A549 (cell line): ENCODE results near the gene ASB2. TPM values are rescaled to one million over a fixed set of nuclear protein-coding genes. Genes with fewer than 3 reads are reported as not detected.

Source experiments
- ATAC-seq, 2 experiments: fragments of 200-7000 bp in 1 of 2; fragments of >200 bp in 1 of 2; cut with Nextera tagmentation in 1 of 2; cut with Tn5 transposase in 1 of 2; 3 replicates each; pipeline versions ENCODE4 v1.8.0 to v1.9.1; 2018 to 2020; ENCODE audit warnings: mild to moderate bottlenecking in 1 of 2, moderate library complexity in 1 of 2
- CTCF ChIA-PET: fragments of 300-600 bp; sonication (Branson Sonifier 250); formaldehyde crosslinking; extraction: SDS; loops from one replicate; lab custom pipeline; 2021; ENCODE audit warnings: antibody characterized with exemption, inconsistent platforms; lab: Yijun Ruan, JAX
- POLR2A ChIA-PET: fragments of 350-600 bp; formaldehyde crosslinking; extraction: SDS; loops from one replicate; lab custom pipeline; 2021; ENCODE audit warnings: antibody characterized with exemption, inconsistent platforms; lab: Yijun Ruan, JAX
- DNase-seq, 2 experiments: peaks; one replicate each; pipeline versions ENCODE4 v3.0.0 to v3.0.0-alpha.2; 2011 to 2016; ENCODE audit warnings: low read depth in 1 of 2, low spot score in 1 of 2
- FAIRE-seq: peaks from 2 replicates; lab custom pipeline; 2011; peaks lifted over from hg19 to GRCh38; lab: Jason Lieb, UNC
- H3K27ac ChIP-seq, 2 experiments: fragments of >200 bp; sonication (Bioruptor Twin); formaldehyde crosslinking; 3 replicates each; pipeline ENCODE4 v1.5.1; 2016 to 2017
- H3K4me1 ChIP-seq: fragments of >200 bp; sonication (Bioruptor Twin); formaldehyde crosslinking; 3 replicates; pipeline ENCODE4 v1.6.1; 2016
- H3K4me2 ChIP-seq: fragments of >200 bp; sonication (Bioruptor Twin); formaldehyde crosslinking; 3 replicates; pipeline ENCODE4 v1.6.1; 2016
- H3K4me3 ChIP-seq: fragments of >200 bp; sonication (Bioruptor Twin); formaldehyde crosslinking; 3 replicates; pipeline ENCODE4 v1.5.1; 2016
- H3K9me3 ChIP-seq: fragments of >200 bp; sonication (Bioruptor Twin); formaldehyde crosslinking; 3 replicates; pipeline ENCODE4 v1.6.1; 2016
- BHLHE40 ChIP-seq: IDR thresholded peaks from 2 replicates; pipeline ENCODE4 v1.6.1; 2012; ENCODE audit warnings: low read depth, low read length, inconsistent platforms
- CEBPB ChIP-seq, 2 experiments: fragments of >200 bp in 1 of 2; sonication (Bioruptor Twin) in 1 of 2; formaldehyde crosslinking in 1 of 2; IDR thresholded peaks; 2 replicates each; pipeline ENCODE4 v1.6.1; 2012 to 2016
- CHD4 ChIP-seq: fragments of 200-600 bp; sonication (generic); IDR thresholded peaks from 2 replicates; pipeline ENCODE4 v1.6.1; 2016; ENCODE audit warnings: antibody characterized with exemption, mild to moderate bottlenecking, borderline replicate concordance
- ESRRA ChIP-seq: fragments of 150-350 bp; IDR thresholded peaks from 2 replicates; pipeline ENCODE4 v1.6.1; 2014; ENCODE audit warnings: mild to moderate bottlenecking, low read length, borderline replicate concordance
- FOSB ChIP-seq: fragments of 250-450 bp; sonication (Bioruptor Pico); IDR thresholded peaks from 2 replicates; pipeline ENCODE4 v1.5.0; 2020; ENCODE audit warnings: mild to moderate bottlenecking, moderate library complexity
- FOSL2 ChIP-seq, 2 experiments: fragments of 450-650 bp in 1 of 2; fragments of >200 bp in 1 of 2; sonication (Bioruptor Twin) in 1 of 2; formaldehyde crosslinking; IDR thresholded peaks; 2 replicates each; pipeline versions ENCODE4 v1.5.0 to v1.6.1; 2016 to 2020; ENCODE audit warnings: mild to moderate bottlenecking in 1 of 2, moderate library complexity in 1 of 2
- HOXB13 ChIP-seq: fragments of 250-450 bp; sonication (Bioruptor Pico); IDR thresholded peaks from 2 replicates; pipeline ENCODE4 v1.5.0; 2020; ENCODE audit warnings: low read depth, mild to moderate bottlenecking, moderate library complexity
- KDM1A ChIP-seq: fragments of 200-600 bp; sonication (generic); IDR thresholded peaks from 2 replicates; pipeline ENCODE4 v1.6.1; 2016; ENCODE audit warnings: low read depth, mild to moderate bottlenecking
- MAFK ChIP-seq: fragments of 450-650 bp; IDR thresholded peaks from 2 replicates; pipeline ENCODE4 v1.6.1; 2014; ENCODE audit not compliant: partially characterized antibody
- MAZ ChIP-seq: fragments of 150-350 bp; IDR thresholded peaks from 2 replicates; pipeline ENCODE4 v1.6.1; 2014; ENCODE audit warnings: antibody characterized with exemption, low read depth, low read length, borderline replicate concordance
- MYC ChIP-seq: IDR thresholded peaks from 2 replicates; pipeline ENCODE4 v1.6.1; 2012; ENCODE audit warnings: mild to moderate bottlenecking, inconsistent platforms, low read length, improper control_type of control experiment, borderline replicate concordance
- NR3C1 ChIP-seq: fragments of >200 bp; sonication (Bioruptor Twin); formaldehyde crosslinking; IDR thresholded peaks from 3 replicates; pipeline ENCODE4 v1.6.1; 2017
- PHF8 ChIP-seq: fragments of 200-600 bp; sonication (generic); IDR thresholded peaks from 2 replicates; pipeline ENCODE4 v1.6.1; 2016; ENCODE audit warnings: low read depth, mild to moderate bottlenecking, antibody characterized with exemption, moderate library complexity, borderline replicate concordance
- POLR2AphosphoS2 ChIP-seq: conservative IDR thresholded peaks from 2 replicates; pipeline ENCODE4 v1.6.1; 2012; ENCODE audit warnings: low read length, improper control_type of control experiment, inconsistent platforms
- RARB ChIP-seq: fragments of 250-450 bp; sonication (Bioruptor Pico); IDR thresholded peaks from 2 replicates; pipeline ENCODE4 v1.8.0; 2021; ENCODE audit warnings: mild to moderate bottlenecking, moderate library complexity
- RFX5 ChIP-seq: fragments of 450-650 bp; IDR thresholded peaks from 2 replicates; pipeline ENCODE4 v1.7.1; 2014; ENCODE audit warnings: antibody characterized with exemption, mild to moderate bottlenecking, moderate library complexity
- RNF2 ChIP-seq: fragments of 200-600 bp; sonication (generic); IDR thresholded peaks from 2 replicates; pipeline ENCODE4 v1.6.1; 2016; ENCODE audit warnings: low read depth, mild to moderate bottlenecking, antibody characterized with exemption, moderate library complexity, borderline replicate concordance
- SMC3 ChIP-seq: fragments of >200 bp; sonication (Bioruptor Twin); formaldehyde crosslinking; IDR thresholded peaks from 3 replicates; pipeline ENCODE4 v1.6.1; 2018; ENCODE audit warnings: inconsistent platforms
- TFCP2L1 ChIP-seq: fragments of 250-450 bp; sonication (Bioruptor Pico); IDR thresholded peaks from 2 replicates; pipeline ENCODE4 v1.5.0; 2021; ENCODE audit warnings: mild to moderate bottlenecking
- TP53 ChIP-seq: fragments of 250-450 bp; sonication (Bioruptor Pico); IDR thresholded peaks from 2 replicates; pipeline ENCODE4 v1.5.0; 2021; ENCODE audit warnings: mild to moderate bottlenecking, moderate library complexity
- ZFP36 ChIP-seq: fragments of 450-650 bp; IDR thresholded peaks from 2 replicates; pipeline ENCODE4 v1.6.1; 2014; ENCODE audit warnings: borderline replicate concordance; ENCODE audit not compliant: partially characterized antibody
- WGBS: methylation state at CpG from one replicate; pipeline ENCODE4 v1.1.6; 2017; ENCODE audit errors: missing lambda C conversion rate; 5-methylcytosine and 5-hydroxymethylcytosine counted together
- polyA plus RNA-seq, 4 experiments: library from polyadenylated mRNA; depleted of rRNA in 3 of 4; stranded (reverse); fragments of >200 nt; fragmentation: RNase III in 1 of 4; extraction: RNeasy Plus Mini Kit Qiagen cat#74134 plus additional on column Dnase treatment in 1 of 4; gene quantifications; 2 replicates in 3 of 4; 3 replicates in 1 of 4; pipeline ENCODE4 v1.2.3, GENCODE V29; 2011 to 2017
- TF ChIP-seq, protein P1 (sequence below): fragments of 250-450 bp; sonication (Bioruptor Pico); IDR thresholded peaks from 2 replicates; pipeline ENCODE4 v1.5.0; 2020; ENCODE audit warnings: low read depth, mild to moderate bottlenecking, moderate library complexity
- TF ChIP-seq, protein P2 (sequence below): fragments of 150-350 bp; IDR thresholded peaks from 2 replicates; pipeline ENCODE4 v1.6.1; 2014; ENCODE audit warnings: low read depth, mild to moderate bottlenecking, low read length
- TF ChIP-seq, protein P3 (sequence below): fragments of >200 bp; sonication (Bioruptor Twin); formaldehyde crosslinking; IDR thresholded peaks from 3 replicates; pipeline ENCODE4 v1.5.1; 2016
- TF ChIP-seq, protein P4 (sequence below): fragments of 450-650 bp; IDR thresholded peaks from 2 replicates; pipeline ENCODE4 v1.6.1; 2014; ENCODE audit warnings: antibody characterized with exemption
- TF ChIP-seq, protein P5 (sequence below): IDR thresholded peaks from 2 replicates; pipeline ENCODE4 v1.6.1; 2012; ENCODE audit warnings: low read depth, borderline replicate concordance
- TF ChIP-seq, protein P6 (sequence below): fragments of >200 bp; sonication (Bioruptor Twin); formaldehyde crosslinking; IDR thresholded peaks from 2 replicates; pipeline ENCODE4 v1.6.1; 2016

Gene ASB2
- polyA plus RNA-seq, 2 of the 4 experiments (the other 2 are of a cell fraction), result 0.03 to 0.10 TPM

DNA sequence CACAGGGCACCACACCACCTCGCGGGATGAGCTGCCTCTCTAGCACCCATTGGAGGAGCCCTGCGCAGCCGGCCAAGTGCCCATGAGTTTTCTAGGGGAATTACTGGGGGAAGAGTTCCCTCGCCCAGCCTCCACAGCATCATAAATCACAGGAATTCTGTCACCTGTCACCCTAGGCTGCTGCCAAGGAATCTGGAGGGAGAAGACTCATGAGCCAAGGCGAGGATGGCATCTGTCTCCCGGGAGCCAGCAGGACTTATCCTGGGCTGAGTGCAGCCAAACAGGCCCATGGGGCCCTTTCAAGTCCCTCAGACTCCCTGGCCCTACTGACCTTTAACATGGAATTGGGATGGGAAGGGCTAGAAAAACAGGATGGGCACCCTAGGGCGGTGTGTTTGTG, 41.9 kb upstream of the ASB2 start:
- ATAC-seq, result no peak
- no peak for TF ChIP-seq BHLHE40
- TF ChIP-seq MAFK, result no peak
- no peak for TF ChIP-seq CEBPB (IDR thresholded peaks at IDR 0.05)
- no peak for TF ChIP-seq CHD4
- TF ChIP-seq HOXB13 (CRISPR knock-in tag), result no peak
- TF ChIP-seq POLR2AphosphoS2, result no peak
- TF ChIP-seq, protein P1, sequence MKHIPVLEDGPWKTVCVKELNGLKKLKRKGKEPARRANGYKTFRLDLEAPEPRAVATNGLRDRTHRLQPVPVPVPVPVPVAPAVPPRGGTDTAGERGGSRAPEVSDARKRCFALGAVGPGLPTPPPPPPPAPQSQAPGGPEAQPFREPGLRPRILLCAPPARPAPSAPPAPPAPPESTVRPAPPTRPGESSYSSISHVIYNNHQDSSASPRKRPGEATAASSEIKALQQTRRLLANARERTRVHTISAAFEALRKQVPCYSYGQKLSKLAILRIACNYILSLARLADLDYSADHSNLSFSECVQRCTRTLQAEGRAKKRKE, result no peak
- no peak for TF ChIP-seq RFX5
- TF ChIP-seq KDM1A, result no peak
- no peak for TF ChIP-seq TFCP2L1
- no peak for TF ChIP-seq NR3C1
- Histone ChIP-seq H3K4me3 (no peak overlapping the region), H3K4me1 (no peaks in the 10 kb centered on the region), H3K27ac (no peak overlapping the region), H3K9me3 (no peaks in the 10 kb centered on the region), H3K4me2 (no peak overlapping the region)
- ChIA-PET POLR2A (no interaction called here), CTCF (interaction anchor here (1.4 to 8.9 kb wide), 4 partner anchors 16 to 79 kb away, joined by 3 to 66 read pairs (median 30); no protein-coding TSS in a partner anchor)
- no peak for DNase-seq
- no peak for FAIRE-seq
- WGBS, result 73% methylated on average over 6 of the region's 8 CpGs

DNA sequence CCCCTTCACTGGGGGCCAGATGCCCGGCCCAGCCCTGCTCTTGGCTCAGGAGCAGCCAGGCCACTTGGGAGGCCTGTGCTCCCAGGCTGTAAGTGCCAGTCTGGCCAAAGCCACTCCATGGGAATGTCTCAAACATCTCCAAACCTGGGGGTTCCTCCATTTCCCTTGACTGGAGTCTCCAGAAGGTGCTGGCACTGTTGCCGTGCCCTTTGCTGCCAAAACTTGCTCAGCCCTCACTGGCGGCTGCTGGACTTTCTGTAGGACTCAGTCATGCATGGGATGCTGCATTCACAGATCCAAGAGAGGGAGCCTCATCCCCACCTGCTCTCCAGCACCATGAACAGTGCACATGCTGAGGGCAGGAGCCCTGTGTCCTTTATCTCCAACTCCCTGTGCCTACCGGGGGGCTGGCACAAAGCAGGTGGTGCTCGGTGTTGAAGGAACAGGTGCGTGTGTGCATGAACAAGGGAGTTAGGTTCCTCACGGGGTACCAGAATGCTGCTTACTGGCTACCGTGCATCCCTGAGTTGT, 40.1 kb upstream of the ASB2 start:
- Histone ChIP-seq H3K4me1 (peaks cover 6% of the 10 kb centered on the region; the same call in 2 of the 3 replicates), H3K9me3 (no peaks in the 10 kb centered on the region), H3K27ac (no peak overlapping the region), H3K4me2 (no peak overlapping the region), H3K4me3 (no peak overlapping the region)
- DNase-seq, result no peak
- FAIRE-seq, result no peak
- ATAC-seq, result 0 out of 6 replicates have a peak, but pooled peaks of 1 of the 2 experiments have one; percentile 9
- ChIA-PET POLR2A (no interaction called here), CTCF (interaction anchor here (0.9 to 8.9 kb wide), 4 partner anchors 14 to 120 kb away, joined by 3 to 66 read pairs (median 26); no protein-coding TSS in a partner anchor)
- whole genome bisulfite sequencing, result 33% methylated on average over 4 of the region's 8 CpGs
- no peak for TF ChIP-seq ESRRA
- TF ChIP-seq POLR2AphosphoS2, result no peak
- TF ChIP-seq, protein P2, sequence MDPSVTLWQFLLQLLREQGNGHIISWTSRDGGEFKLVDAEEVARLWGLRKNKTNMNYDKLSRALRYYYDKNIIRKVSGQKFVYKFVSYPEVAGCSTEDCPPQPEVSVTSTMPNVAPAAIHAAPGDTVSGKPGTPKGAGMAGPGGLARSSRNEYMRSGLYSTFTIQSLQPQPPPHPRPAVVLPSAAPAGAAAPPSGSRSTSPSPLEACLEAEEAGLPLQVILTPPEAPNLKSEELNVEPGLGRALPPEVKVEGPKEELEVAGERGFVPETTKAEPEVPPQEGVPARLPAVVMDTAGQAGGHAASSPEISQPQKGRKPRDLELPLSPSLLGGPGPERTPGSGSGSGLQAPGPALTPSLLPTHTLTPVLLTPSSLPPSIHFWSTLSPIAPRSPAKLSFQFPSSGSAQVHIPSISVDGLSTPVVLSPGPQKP, result no peak

DNA sequence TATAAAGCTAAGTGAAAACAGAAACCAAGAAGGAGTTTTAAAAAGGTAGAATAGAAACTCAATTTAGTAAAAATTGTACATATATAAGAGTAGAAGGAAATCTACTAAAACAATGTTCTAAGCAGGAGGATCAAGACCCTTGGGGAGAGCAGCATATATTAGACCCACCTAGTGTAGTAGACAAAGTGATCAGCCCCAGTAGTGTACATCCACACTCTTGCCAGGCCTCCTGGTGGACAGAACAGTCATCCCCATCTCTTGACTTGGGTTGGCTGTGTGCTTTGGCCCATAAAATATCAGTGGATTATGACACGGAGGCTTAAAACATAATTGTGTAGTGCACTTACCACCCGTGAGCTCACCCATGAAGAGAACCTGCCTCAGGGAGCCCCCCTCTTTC, 38.9 kb upstream of the ASB2 start:
- FAIRE-seq, result no peak
- H3K4me3 ChIP-seq, result no peak overlapping the region
- H3K27ac ChIP-seq, result no peak overlapping the region
- ATAC-seq, result peak in 1 of 2 experiments; percentile 58; a peak in 3 of 6 replicates
- POLR2A ChIA-PET, result no interaction called here
- CTCF ChIA-PET, result interaction anchor here (0.6 to 2.3 kb wide), 6 partner anchors 11 to 627 kb away, joined by 3 to 9 read pairs (median 3); partner anchors contain the start of gene OTUB2
- 53% methylated on average over 2 of the region's 2 CpGs for WGBS
- DNase-seq, result no peak
- H3K4me2 ChIP-seq, result no peak overlapping the region
- no peaks in the 10 kb centered on the region for H3K9me3 ChIP-seq
- H3K4me1 ChIP-seq, result peaks cover 10% of the 10 kb centered on the region; the same call in 2 of the 3 replicates
- TF ChIP-seq, protein P3, sequence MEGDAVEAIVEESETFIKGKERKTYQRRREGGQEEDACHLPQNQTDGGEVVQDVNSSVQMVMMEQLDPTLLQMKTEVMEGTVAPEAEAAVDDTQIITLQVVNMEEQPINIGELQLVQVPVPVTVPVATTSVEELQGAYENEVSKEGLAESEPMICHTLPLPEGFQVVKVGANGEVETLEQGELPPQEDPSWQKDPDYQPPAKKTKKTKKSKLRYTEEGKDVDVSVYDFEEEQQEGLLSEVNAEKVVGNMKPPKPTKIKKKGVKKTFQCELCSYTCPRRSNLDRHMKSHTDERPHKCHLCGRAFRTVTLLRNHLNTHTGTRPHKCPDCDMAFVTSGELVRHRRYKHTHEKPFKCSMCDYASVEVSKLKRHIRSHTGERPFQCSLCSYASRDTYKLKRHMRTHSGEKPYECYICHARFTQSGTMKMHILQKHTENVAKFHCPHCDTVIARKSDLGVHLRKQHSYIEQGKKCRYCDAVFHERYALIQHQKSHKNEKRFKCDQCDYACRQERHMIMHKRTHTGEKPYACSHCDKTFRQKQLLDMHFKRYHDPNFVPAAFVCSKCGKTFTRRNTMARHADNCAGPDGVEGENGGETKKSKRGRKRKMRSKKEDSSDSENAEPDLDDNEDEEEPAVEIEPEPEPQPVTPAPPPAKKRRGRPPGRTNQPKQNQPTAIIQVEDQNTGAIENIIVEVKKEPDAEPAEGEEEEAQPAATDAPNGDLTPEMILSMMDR, result no peak
- TF ChIP-seq TP53 (CRISPR knock-in tag) (no peak), RARB (no peak), MAZ (no peak), SMC3 (no peak), CHD4 (no peak), MYC (no peak), BHLHE40 (no peak), ZFP36 (no peak), MAFK (no peak), FOSB (no peak), FOSL2 (IDR thresholded peaks at IDR 0.05) (no peak), FOSL2 (CRISPR knock-in tag; IDR thresholded peaks at IDR 0.05) (no peak), ESRRA (no peak), PHF8 (no peak), RNF2 (no peak)
- TF ChIP-seq, protein P4, sequence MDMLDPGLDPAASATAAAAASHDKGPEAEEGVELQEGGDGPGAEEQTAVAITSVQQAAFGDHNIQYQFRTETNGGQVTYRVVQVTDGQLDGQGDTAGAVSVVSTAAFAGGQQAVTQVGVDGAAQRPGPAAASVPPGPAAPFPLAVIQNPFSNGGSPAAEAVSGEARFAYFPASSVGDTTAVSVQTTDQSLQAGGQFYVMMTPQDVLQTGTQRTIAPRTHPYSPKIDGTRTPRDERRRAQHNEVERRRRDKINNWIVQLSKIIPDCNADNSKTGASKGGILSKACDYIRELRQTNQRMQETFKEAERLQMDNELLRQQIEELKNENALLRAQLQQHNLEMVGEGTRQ, result no peak
- TF ChIP-seq, protein P5, sequence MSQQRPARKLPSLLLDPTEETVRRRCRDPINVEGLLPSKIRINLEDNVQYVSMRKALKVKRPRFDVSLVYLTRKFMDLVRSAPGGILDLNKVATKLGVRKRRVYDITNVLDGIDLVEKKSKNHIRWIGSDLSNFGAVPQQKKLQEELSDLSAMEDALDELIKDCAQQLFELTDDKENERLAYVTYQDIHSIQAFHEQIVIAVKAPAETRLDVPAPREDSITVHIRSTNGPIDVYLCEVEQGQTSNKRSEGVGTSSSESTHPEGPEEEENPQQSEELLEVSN, result no peak
- TF ChIP-seq, protein P6, sequence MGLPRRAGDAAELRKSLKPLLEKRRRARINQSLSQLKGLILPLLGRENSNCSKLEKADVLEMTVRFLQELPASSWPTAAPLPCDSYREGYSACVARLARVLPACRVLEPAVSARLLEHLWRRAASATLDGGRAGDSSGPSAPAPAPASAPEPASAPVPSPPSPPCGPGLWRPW, result no peak
